ENCODE measurements around the gene LOXL3. TPM values are rescaled to one million over a fixed set of nuclear protein-coding genes. Genes with fewer than 3 reads are reported as not detected.

LOXL3 gene
- polyA plus RNA-seq, 1 donor (not counting 4 experiments of a cell fraction or from before 2014, with no cell fraction given), result 0.21 TPM

GRCh38 chr2:74537140-74537539 is 16.6 kb downstream of the LOXL3 start:
- DNase-seq (ENCODE audit: low read depth, low spot score) (peak; percentile 67), FAIRE-seq (peak; percentile 84)
- H3K36me3 ChIP-seq (ENCODE audit: control insufficient read depth in 2 of 2, extremely low read depth in 1 of 2, insufficient read depth in 2 of 2, low read length in 2 of 2), result peaks cover 0 to 8% of the 10 kb centered on the region in 2 experiments
- H2AFZ ChIP-seq (ENCODE audit: control insufficient read depth, low read length), result peak overlapping the region; percentile 50
- TF ChIP-seq, protein P1, sequence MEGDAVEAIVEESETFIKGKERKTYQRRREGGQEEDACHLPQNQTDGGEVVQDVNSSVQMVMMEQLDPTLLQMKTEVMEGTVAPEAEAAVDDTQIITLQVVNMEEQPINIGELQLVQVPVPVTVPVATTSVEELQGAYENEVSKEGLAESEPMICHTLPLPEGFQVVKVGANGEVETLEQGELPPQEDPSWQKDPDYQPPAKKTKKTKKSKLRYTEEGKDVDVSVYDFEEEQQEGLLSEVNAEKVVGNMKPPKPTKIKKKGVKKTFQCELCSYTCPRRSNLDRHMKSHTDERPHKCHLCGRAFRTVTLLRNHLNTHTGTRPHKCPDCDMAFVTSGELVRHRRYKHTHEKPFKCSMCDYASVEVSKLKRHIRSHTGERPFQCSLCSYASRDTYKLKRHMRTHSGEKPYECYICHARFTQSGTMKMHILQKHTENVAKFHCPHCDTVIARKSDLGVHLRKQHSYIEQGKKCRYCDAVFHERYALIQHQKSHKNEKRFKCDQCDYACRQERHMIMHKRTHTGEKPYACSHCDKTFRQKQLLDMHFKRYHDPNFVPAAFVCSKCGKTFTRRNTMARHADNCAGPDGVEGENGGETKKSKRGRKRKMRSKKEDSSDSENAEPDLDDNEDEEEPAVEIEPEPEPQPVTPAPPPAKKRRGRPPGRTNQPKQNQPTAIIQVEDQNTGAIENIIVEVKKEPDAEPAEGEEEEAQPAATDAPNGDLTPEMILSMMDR (optimal IDR thresholded peaks at IDR 0.05 in 1 of 3, IDR thresholded peaks at IDR 0.05 in 1 of 3, conservative IDR thresholded peaks at IDR 0.05 in 1 of 3; ENCODE audit: extremely low read depth in 1 of 3, insufficient read depth in 2 of 3, low read length in 3 of 3), result no peak
- no peak for TF ChIP-seq EZH2 (IDR thresholded peaks at IDR 0.05; ENCODE audit: low read length)
- H4K20me1 ChIP-seq (ENCODE audit: control insufficient read depth, extremely low read depth, insufficient read depth, low read length), result no peaks in the 10 kb centered on the region
- dilution Hi-C loops (cut with MboI; ENCODE audit: extremely low pct_ligation_motif_present, low sequenced_read_pairs), result no loop called here
- H3K9me1 ChIP-seq (ENCODE audit: control insufficient read depth, extremely low read depth, insufficient read depth, low read length), result peaks cover 4% of the 10 kb centered on the region
- H3K4me2 ChIP-seq (ENCODE audit: control insufficient read depth, extremely low read depth, insufficient read depth, low read depth, low read length), result peak overlapping the region; percentile 47
- no peak overlapping the region for H3K4me3 ChIP-seq (ENCODE audit: control insufficient read depth in 2 of 3, extremely low read depth in 1 of 3, insufficient read depth in 2 of 3, low read depth in 1 of 3, low read length in 3 of 3)
- H3K9ac ChIP-seq (ENCODE audit: control insufficient read depth, extremely low read depth, insufficient read depth, low read length), result no peak overlapping the region
- H3K27ac ChIP-seq (ENCODE audit: control insufficient read depth, insufficient read depth, low read length), result no peak overlapping the region
- H3K4me1 ChIP-seq (ENCODE audit: control insufficient read depth, extremely low read depth, insufficient read depth, low read length), result peaks cover 12% of the 10 kb centered on the region
- no peaks in the 10 kb centered on the region for H3K79me2 ChIP-seq (ENCODE audit: control insufficient read depth, insufficient read depth, low read length)
- H3K27me3 ChIP-seq (ENCODE audit: control insufficient read depth, extremely low read depth, insufficient read depth, low read length), result no peaks in the 10 kb centered on the region
- no peaks in the 10 kb centered on the region for H3K9me3 ChIP-seq (ENCODE audit: control insufficient read depth, low read depth, low read length)

DNA sequence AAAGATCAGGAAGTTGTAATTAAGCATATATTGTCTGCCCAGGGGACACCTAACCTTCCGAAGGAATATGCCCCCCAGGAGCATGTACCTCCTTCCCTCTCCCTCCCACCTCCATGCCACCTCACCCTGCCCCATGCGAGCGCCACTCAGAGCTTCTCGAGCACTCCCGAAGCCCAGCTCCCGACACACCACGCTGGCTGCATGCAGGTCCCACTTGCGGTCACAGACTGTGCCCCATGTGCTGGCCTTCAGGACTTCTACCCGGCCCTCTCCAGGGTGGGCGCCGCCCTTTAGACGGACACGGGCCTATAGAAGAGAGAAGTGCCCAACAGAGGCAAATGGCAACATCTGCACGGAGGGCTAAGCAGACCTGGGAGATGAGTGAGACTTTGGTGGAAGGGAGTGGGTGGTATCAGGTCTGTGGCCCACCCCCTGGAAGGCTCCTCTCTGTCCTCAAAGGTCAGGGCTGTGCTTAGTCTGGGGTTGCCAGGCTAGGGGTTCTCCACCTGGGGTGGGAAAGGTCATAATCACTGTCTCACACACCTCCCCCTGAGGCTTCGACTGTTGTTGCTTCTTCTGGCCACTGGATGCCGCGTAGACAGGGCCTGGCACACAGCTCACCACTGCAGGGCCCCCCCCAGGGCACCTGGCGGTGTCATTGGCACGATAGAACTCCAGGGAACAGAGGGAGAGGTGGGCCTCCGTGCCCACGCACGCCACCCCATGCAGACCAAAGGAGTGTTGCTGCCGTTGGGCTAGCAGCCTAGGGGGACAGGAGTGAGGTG is 17.4 kb downstream of the LOXL3 start:
- no peak overlapping the region for H3K27ac ChIP-seq (ENCODE audit: control insufficient read depth, insufficient read depth, low read length)
- FAIRE-seq (no peak), DNase-seq (ENCODE audit: low read depth, low spot score) (no peak)
- H3K4me1 ChIP-seq (ENCODE audit: control insufficient read depth, extremely low read depth, insufficient read depth, low read length), result peaks cover 12% of the 10 kb centered on the region
- no peaks in the 10 kb centered on the region for H4K20me1 ChIP-seq (ENCODE audit: control insufficient read depth, extremely low read depth, insufficient read depth, low read length)
- H3K79me2 ChIP-seq (ENCODE audit: control insufficient read depth, insufficient read depth, low read length), result no peaks in the 10 kb centered on the region
- no peaks in the 10 kb centered on the region for H3K9me3 ChIP-seq (ENCODE audit: control insufficient read depth, low read depth, low read length)
- no peak for TF ChIP-seq EZH2 (IDR thresholded peaks at IDR 0.05; ENCODE audit: low read length)
- TF ChIP-seq, protein P1 (optimal IDR thresholded peaks at IDR 0.05 in 1 of 3, IDR thresholded peaks at IDR 0.05 in 1 of 3, conservative IDR thresholded peaks at IDR 0.05 in 1 of 3; ENCODE audit: extremely low read depth in 1 of 3, insufficient read depth in 2 of 3, low read length in 3 of 3), result peak in 2 of 3 experiments; percentile 7 to 31
- no peaks in the 10 kb centered on the region for H3K27me3 ChIP-seq (ENCODE audit: control insufficient read depth, extremely low read depth, insufficient read depth, low read length)
- peaks cover 4% of the 10 kb centered on the region for H3K9me1 ChIP-seq (ENCODE audit: control insufficient read depth, extremely low read depth, insufficient read depth, low read length)
- no peak overlapping the region for H3K9ac ChIP-seq (ENCODE audit: control insufficient read depth, extremely low read depth, insufficient read depth, low read length)
- peak overlapping the region; percentile 47 for H3K4me2 ChIP-seq (ENCODE audit: control insufficient read depth, extremely low read depth, insufficient read depth, low read depth, low read length)
- H3K4me3 ChIP-seq (ENCODE audit: control insufficient read depth in 2 of 3, extremely low read depth in 1 of 3, insufficient read depth in 2 of 3, low read depth in 1 of 3, low read length in 3 of 3), result no peak overlapping the region
- dilution Hi-C loops (cut with MboI; ENCODE audit: extremely low pct_ligation_motif_present, low sequenced_read_pairs), result no loop called here
- H3K36me3 ChIP-seq (ENCODE audit: control insufficient read depth in 2 of 2, extremely low read depth in 1 of 2, insufficient read depth in 2 of 2, low read length in 2 of 2), result peaks cover 5 to 13% of the 10 kb centered on the region in 2 experiments
- peak overlapping the region; percentile 50 for H2AFZ ChIP-seq (ENCODE audit: control insufficient read depth, low read length)

Measured in keratinocyte (primary cell).